ENCODE results near the gene SLC38A3.

The SLC38A3 gene

DNA sequence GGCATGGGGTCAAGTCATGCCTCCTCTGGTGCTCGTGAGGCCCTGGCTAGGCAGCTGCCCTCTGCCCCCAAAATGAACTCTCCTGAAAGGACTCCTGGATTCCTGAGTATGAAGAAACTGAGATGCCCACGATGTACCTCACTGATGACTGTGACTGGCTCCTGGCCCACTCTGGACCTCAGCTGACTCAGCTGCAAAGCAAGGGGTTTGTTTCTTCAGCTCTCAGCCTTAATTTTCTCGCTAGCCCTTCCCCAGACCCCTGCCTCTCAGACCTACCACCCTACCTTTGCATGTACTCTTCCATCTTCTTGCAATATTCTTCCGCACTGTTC, 25.7 kb downstream of the SLC38A3 start:
- no peak for TF ChIP-seq CTCF (IDR thresholded peaks at IDR 0.05; ENCODE audit: insufficient read depth, low read depth, low read length, missing control alignments)
- no peak overlapping the region for H3K4me3 ChIP-seq (ENCODE audit: low read length)
- no peak for DNase-seq (ENCODE audit: low read depth)

DNA sequence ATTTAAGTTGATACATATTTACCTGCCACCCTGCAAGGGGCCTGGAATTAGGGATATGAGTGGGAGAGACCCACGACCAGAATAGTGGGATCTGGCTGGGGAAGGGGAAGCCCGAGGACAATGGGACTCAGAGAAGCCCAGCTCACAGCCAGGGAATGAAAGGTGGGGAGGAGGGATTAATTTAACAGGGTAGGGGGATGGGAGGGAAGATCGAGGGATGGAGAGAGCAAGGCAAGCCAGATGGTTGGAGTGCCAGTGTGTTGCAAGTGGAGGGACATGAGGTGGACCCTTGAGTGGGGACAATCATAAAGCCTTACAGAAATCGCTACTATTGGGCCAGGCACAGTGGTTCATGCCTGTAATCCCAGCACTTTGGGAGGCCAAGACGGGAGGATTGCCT, 26.5 kb downstream of the SLC38A3 start:
- DNase-seq (ENCODE audit: low read depth), result no peak
- TF ChIP-seq CTCF (IDR thresholded peaks at IDR 0.05; ENCODE audit: insufficient read depth, low read depth, low read length, missing control alignments), result no peak
- no peak overlapping the region for H3K4me3 ChIP-seq (ENCODE audit: low read length)

DNA sequence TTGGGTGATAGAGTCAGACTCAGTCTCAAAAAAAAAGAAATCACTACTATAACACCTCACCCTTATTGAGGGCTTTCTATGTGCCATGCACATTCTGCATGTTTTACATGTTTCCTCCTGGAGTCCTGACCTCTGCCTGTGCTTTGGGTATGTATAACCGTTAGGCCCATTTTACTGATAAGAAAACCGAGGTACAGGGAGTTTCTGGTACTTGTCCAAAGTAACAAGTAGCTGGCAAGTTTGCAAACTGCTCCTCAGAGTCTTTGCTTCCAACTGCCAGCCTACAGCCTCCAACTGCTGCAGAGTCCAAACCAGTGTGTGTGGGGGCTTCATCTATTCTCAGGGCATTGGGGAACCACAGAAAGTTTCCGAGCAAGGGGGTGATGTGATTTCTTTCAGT, 27.2 kb downstream of the SLC38A3 start:
- DNase-seq (ENCODE audit: low read depth), result no peak
- H3K4me3 ChIP-seq (ENCODE audit: low read length), result no peak overlapping the region
- no peak for TF ChIP-seq CTCF (IDR thresholded peaks at IDR 0.05; ENCODE audit: insufficient read depth, low read depth, low read length, missing control alignments)

GRCh38 chr3:50233176-50233575, 28.1 kb downstream of the SLC38A3 start:
- TF ChIP-seq CTCF (IDR thresholded peaks at IDR 0.05; ENCODE audit: insufficient read depth, low read depth, low read length, missing control alignments), result no peak
- no peak overlapping the region for H3K4me3 ChIP-seq (ENCODE audit: low read length)
- DNase-seq (ENCODE audit: low read depth), result no peak

GRCh38 chr3:50235716-50236483, 30.8 kb downstream of the SLC38A3 start, which contains the start of gene GNAI2:
Gene GNAI2, plus strand, starts transcription at chr3:50236204. Its CDS starts 132 bp downstream, at chr3:50236336.
- no peak for TF ChIP-seq CTCF (IDR thresholded peaks at IDR 0.05; ENCODE audit: insufficient read depth, low read depth, low read length, missing control alignments)
- H3K4me3 ChIP-seq (ENCODE audit: low read length), result peak within 1 kb of the TSS; percentile 62
- DNase-seq (ENCODE audit: low read depth), result peak; percentile 99

DNA sequence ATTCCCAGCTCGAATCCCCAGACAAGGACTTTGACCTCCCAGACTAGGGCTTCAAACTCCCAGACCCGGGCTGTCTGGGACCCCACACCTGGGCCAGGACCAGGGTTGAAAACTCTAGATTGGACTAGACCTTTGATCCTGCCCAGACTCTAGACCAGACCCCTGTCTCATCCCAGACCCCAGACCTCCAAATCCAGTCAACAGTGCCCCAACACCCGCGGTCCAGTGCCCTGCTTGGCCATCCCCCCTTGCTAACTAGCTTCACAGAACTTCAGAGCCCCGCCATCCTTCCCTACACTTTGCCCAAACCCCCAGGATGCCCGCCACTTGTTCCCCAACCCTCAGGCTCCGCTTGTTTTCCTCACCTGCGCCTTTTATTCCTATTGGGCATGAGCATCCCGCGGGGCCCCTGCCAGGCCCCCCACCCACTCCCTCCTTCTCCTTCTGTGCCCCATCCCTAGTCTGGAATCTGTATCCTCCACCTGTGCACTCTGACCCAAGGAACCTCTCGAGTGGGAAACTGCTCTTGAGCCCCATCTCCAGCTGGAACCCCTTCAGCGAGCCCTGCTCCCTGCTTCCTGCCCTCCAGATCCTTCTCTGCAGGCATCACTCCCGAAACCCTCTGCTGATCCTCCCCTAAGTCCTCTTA, 31.5 kb downstream of the SLC38A3 start:
- no peak for DNase-seq (ENCODE audit: low read depth)
- peak overlapping the region; percentile 62 for H3K4me3 ChIP-seq (ENCODE audit: low read length)
- TF ChIP-seq CTCF (IDR thresholded peaks at IDR 0.05; ENCODE audit: insufficient read depth, low read depth, low read length, missing control alignments), result no peak
